Suprapubic skin (tissue), 4 donors: ENCODE data around the gene WDR77. TPM values are rescaled to one million over a fixed set of nuclear protein-coding genes. Genes with fewer than 3 reads are reported as not detected.

ENCODE experiments used
- DNase-seq, 2 donors: peaks; one replicate each; pipeline ENCODE4 v3.0.0-alpha.2; 2019; ENCODE audit warnings: low spot score in 2 of 2
- H3K27ac ChIP-seq: fragments of 200-600 bp; sonication (generic); one replicate; pipeline ENCODE4 v1.5.1; 2019
- H3K27me3 ChIP-seq: fragments of 200-600 bp; sonication (generic); one replicate; pipeline ENCODE4 v1.5.1; 2019
- H3K36me3 ChIP-seq: fragments of 200-600 bp; sonication (generic); one replicate; pipeline ENCODE4 v1.5.1; 2019
- H3K4me1 ChIP-seq: fragments of 200-600 bp; sonication (generic); one replicate; pipeline ENCODE4 v1.5.1; 2019
- H3K4me3 ChIP-seq: fragments of 200-600 bp; sonication (generic); one replicate; pipeline ENCODE4 v1.5.1; 2019; ENCODE audit warnings: mild to moderate bottlenecking
- H3K9me3 ChIP-seq: fragments of 200-600 bp; sonication (generic); one replicate; pipeline ENCODE4 v1.5.1; 2019
- EP300 ChIP-seq: sonication (generic); formaldehyde crosslinking; IDR thresholded peaks from one replicate; pipeline ENCODE4 v1.6.1; 2017; ENCODE audit warnings: antibody characterized with exemption
- POLR2A ChIP-seq, 2 donors: fragments of 450-650 bp; IDR thresholded peaks; one replicate each; pipeline ENCODE4 v1.6.1; 2017; ENCODE audit warnings: antibody characterized with exemption in 2 of 2, mild to moderate bottlenecking in 2 of 2, moderate library complexity in 2 of 2
- POLR2AphosphoS5 ChIP-seq, 3 donors: sonication (generic); formaldehyde crosslinking; IDR thresholded peaks; one replicate each; pipeline ENCODE4 v1.6.1; 2017; ENCODE audit warnings: antibody characterized with exemption in 3 of 3
- WGBS: methylation state at CpG from one replicate; pipeline ENCODE4 v1.1.5; 2018; 5-methylcytosine and 5-hydroxymethylcytosine counted together
- total RNA-seq, 4 donors: library from RNA; depleted of rRNA; stranded (reverse); fragments of >200 nt; gene quantifications; one replicate each; pipeline ENCODE4 v1.1.0, GENCODE V29; 2016
- TF ChIP-seq, protein P1 (sequence below), 2 donors: fragments of 200-600 bp in 1 of 2; fragments of 450-650 bp in 1 of 2; sonication (generic) in 1 of 2; IDR thresholded peaks; one replicate each; pipeline ENCODE4 v1.5.1; 2016 to 2019; ENCODE audit warnings: antibody characterized with exemption in 2 of 2, mild to moderate bottlenecking in 1 of 2, moderate library complexity in 1 of 2

Gene WDR77
- total RNA-seq, 4 donors from 2014 or later = 22.8 to 34.7 (median 33.4) TPM

GRCh38 chr1:111402083-111402482 lies 47.0 kb downstream of the WDR77 start:
- Histone ChIP-seq H3K27ac (no peak overlapping the region), H3K27me3 (peaks cover 3% of the 10 kb centered on the region), H3K36me3 (no peaks in the 10 kb centered on the region), H3K9me3 (no peaks in the 10 kb centered on the region), H3K4me1 (no peaks in the 10 kb centered on the region), H3K4me3 (no peak overlapping the region)
- no peak for DNase-seq
- TF ChIP-seq POLR2A (IDR thresholded peaks at IDR 0.05) = no peak
- TF ChIP-seq EP300 = no peak
- TF ChIP-seq POLR2AphosphoS5 (IDR thresholded peaks at IDR 0.05) = no peak
- TF ChIP-seq, protein P1, sequence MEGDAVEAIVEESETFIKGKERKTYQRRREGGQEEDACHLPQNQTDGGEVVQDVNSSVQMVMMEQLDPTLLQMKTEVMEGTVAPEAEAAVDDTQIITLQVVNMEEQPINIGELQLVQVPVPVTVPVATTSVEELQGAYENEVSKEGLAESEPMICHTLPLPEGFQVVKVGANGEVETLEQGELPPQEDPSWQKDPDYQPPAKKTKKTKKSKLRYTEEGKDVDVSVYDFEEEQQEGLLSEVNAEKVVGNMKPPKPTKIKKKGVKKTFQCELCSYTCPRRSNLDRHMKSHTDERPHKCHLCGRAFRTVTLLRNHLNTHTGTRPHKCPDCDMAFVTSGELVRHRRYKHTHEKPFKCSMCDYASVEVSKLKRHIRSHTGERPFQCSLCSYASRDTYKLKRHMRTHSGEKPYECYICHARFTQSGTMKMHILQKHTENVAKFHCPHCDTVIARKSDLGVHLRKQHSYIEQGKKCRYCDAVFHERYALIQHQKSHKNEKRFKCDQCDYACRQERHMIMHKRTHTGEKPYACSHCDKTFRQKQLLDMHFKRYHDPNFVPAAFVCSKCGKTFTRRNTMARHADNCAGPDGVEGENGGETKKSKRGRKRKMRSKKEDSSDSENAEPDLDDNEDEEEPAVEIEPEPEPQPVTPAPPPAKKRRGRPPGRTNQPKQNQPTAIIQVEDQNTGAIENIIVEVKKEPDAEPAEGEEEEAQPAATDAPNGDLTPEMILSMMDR (IDR thresholded peaks at IDR 0.05) = no peak
- 89% methylated on average over 5 of the region's 5 CpGs for WGBS

- no peaks in the 10 kb centered on the region for H3K4me1 ChIP-seq
- TF ChIP-seq, protein P1 (IDR thresholded peaks at IDR 0.05) = peak; percentile 38 to 47
- TF ChIP-seq POLR2AphosphoS5 (IDR thresholded peaks at IDR 0.05) (no peak), POLR2A (IDR thresholded peaks at IDR 0.05) (no peak)
- no peak overlapping the region for H3K27ac ChIP-seq
- no peak for DNase-seq
- H3K36me3 ChIP-seq = no peaks in the 10 kb centered on the region
- no peak overlapping the region for H3K4me3 ChIP-seq
- peaks cover 3% of the 10 kb centered on the region for H3K27me3 ChIP-seq
- no peaks in the 10 kb centered on the region for H3K9me3 ChIP-seq
- WGBS = 37% methylated on average over 9 of the region's 9 CpGs
Measured at GRCh38 chr1:111399792-111400610, 49.1 kb downstream of the WDR77 start.

GRCh38 chr1:111392460-111392945 lies 56.6 kb downstream of the WDR77 start:
- DNase-seq = no peak
- WGBS = 89% methylated on average over 1 of the region's 1 CpG
- Histone ChIP-seq H3K27me3 (peaks cover 15% of the 10 kb centered on the region), H3K9me3 (no peaks in the 10 kb centered on the region), H3K4me1 (no peaks in the 10 kb centered on the region), H3K27ac (no peak overlapping the region), H3K4me3 (no peak overlapping the region), H3K36me3 (no peaks in the 10 kb centered on the region)
- TF ChIP-seq POLR2A (IDR thresholded peaks at IDR 0.05) = no peak
- TF ChIP-seq POLR2AphosphoS5 (IDR thresholded peaks at IDR 0.05) = no peak
- TF ChIP-seq, protein P1 (IDR thresholded peaks at IDR 0.05) = no peak
- no peak for TF ChIP-seq EP300

- Histone ChIP-seq H3K36me3 (no peaks in the 10 kb centered on the region), H3K4me3 (no peak overlapping the region), H3K27me3 (peaks cover 15% of the 10 kb centered on the region), H3K27ac (no peak overlapping the region), H3K9me3 (no peaks in the 10 kb centered on the region), H3K4me1 (no peaks in the 10 kb centered on the region)
- TF ChIP-seq EP300 (no peak), POLR2A (IDR thresholded peaks at IDR 0.05) (no peak), POLR2AphosphoS5 (IDR thresholded peaks at IDR 0.05) (no peak)
- TF ChIP-seq, protein P1 (IDR thresholded peaks at IDR 0.05) = no peak
- no peak for DNase-seq
- 91% methylated on average over 1 of the region's 1 CpG for WGBS
Measured at GRCh38 chr1:111392042-111392441, 57.0 kb downstream of the WDR77 start.

Other genes with a start within 250 kb of the WDR77 start
- gene DENND2D, start 248.6 kb downstream of the WDR77 start, total RNA-seq = 10 to 100 TPM; 25.3 to 37.1 (median 31.8) TPM
- 1 to 10 TPM; 4.7 to 9.8 (median 7.7) TPM for gene CHI3L2, start 221.5 kb downstream of the WDR77 start, total RNA-seq
- gene CHIA, start 158.4 kb downstream of the WDR77 start, total RNA-seq = not detected
- gene OVGP1, start 21.5 kb downstream of the WDR77 start, total RNA-seq = 10 to 100 TPM in 1 of 4 donors, 1 to 10 TPM in 2, under 1 TPM in 1; 0.93 to 22.9 (median 2.9) TPM
- gene ATP5PB, start 208 bp upstream of the WDR77 start, total RNA-seq = 100 to 1,000 TPM in 3 of 4 donors, 10 to 100 TPM in 1; 79.6 to 154 (median 140) TPM
- gene C1orf162, start 24.7 kb upstream of the WDR77 start, total RNA-seq = 10 to 100 TPM in 1 of 4 donors, 1 to 10 TPM in 3; 3.4 to 12.2 (median 5.9) TPM
- gene ADORA3, start 54.4 kb upstream of the WDR77 start, total RNA-seq = 1 to 10 TPM in 1 of 4 donors, under 1 TPM in 2, not detected in 1; 0.64 to 2.0 (median 0.85) TPM
- gene TMIGD3, start 54.4 kb upstream of the WDR77 start, total RNA-seq = 1 to 10 TPM in 1 of 4 donors, not detected in 3; 1.1 TPM
- gene RAP1A, start 170.5 kb upstream of the WDR77 start, total RNA-seq = 10 to 100 TPM; 31.0 to 38.4 (median 35.3) TPM